RWPE2 (cell line): ENCODE measurements around the gene FSD1.

Experiments
- ATAC-seq: fragments of 200-7000 bp; cut with Tn5 transposase; 3 replicates; pipeline ENCODE4 v1.9.1; 2021; ENCODE audit warnings: low read depth
- DNase-seq: peaks from one replicate; pipeline ENCODE4 v3.0.0-alpha.2; 2020; ENCODE audit warnings: low spot score
- H3K27ac ChIP-seq: fragments of 450-650 bp; 2 replicates; pipeline ENCODE4 v1.5.1; 2017; ENCODE audit warnings: mild to moderate bottlenecking; ENCODE audit not compliant: poor library complexity, severe bottlenecking
- H3K27me3 ChIP-seq: fragments of 250-450 bp; sonication (Bioruptor Pico); 2 replicates; pipeline ENCODE4 v1.5.1; 2021; ENCODE audit warnings: mild to moderate bottlenecking, moderate library complexity; ENCODE audit not compliant: insufficient read depth, poor library complexity, severe bottlenecking
- H3K36me3 ChIP-seq: fragments of 250-450 bp; sonication (Bioruptor Pico); 2 replicates; pipeline ENCODE4 v1.5.1; 2020; ENCODE audit warnings: low read depth, mild to moderate bottlenecking, moderate library complexity
- H3K4me1 ChIP-seq: fragments of 250-450 bp; sonication (Bioruptor Pico); 2 replicates; pipeline ENCODE4 v1.5.1; 2021; ENCODE audit warnings: mild to moderate bottlenecking, moderate library complexity; ENCODE audit not compliant: insufficient read depth, poor library complexity, severe bottlenecking
- H3K4me3 ChIP-seq: fragments of 250-450 bp; sonication (Bioruptor Pico); 2 replicates; pipeline ENCODE4 v1.5.1; 2021; ENCODE audit warnings: mild to moderate bottlenecking, moderate library complexity; ENCODE audit not compliant: severe bottlenecking
- H3K9me3 ChIP-seq: fragments of 250-450 bp; sonication (Bioruptor Pico); 2 replicates; pipeline ENCODE4 v1.5.1; 2021; ENCODE audit warnings: mild to moderate bottlenecking, moderate library complexity; ENCODE audit not compliant: severe bottlenecking
- CTCF ChIP-seq: fragments of 450-650 bp; IDR thresholded peaks from one replicate; pipeline ENCODE4 v1.5.1; 2017; ENCODE audit warnings: mild to moderate bottlenecking, moderate library complexity; ENCODE audit not compliant: poor library complexity, severe bottlenecking

The FSD1 gene

DNA sequence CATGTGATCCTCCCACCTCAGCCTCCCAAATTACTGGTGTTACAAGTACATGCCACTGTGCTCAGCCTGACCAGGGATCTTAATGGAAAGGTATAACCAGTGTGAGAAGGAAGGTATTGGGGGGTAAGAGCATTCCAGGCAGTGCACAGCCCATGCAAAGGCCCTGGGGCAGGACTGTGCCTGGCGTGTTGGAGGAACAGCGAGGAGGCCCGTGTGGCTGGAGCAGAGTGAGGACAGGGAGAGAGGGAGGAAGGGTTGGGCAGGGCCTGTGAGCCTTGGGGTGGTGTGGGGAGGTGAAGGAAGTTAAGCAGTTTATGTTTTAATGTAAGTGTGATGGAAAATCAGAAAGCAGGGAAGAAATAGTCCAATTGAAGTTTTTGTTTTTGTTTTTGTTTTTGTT is 3.8 kb upstream of the FSD1 start:
- Histone ChIP-seq H3K4me3 (no peak overlapping the region), H3K4me1 (no peaks in the 10 kb centered on the region), H3K36me3 (no peaks in the 10 kb centered on the region), H3K9me3 (no peaks in the 10 kb centered on the region), H3K27me3 (no peaks in the 10 kb centered on the region), H3K27ac (no peak overlapping the region)
- DNase-seq (no peak), ATAC-seq (no peak)
- no peak for TF ChIP-seq CTCF

DNA sequence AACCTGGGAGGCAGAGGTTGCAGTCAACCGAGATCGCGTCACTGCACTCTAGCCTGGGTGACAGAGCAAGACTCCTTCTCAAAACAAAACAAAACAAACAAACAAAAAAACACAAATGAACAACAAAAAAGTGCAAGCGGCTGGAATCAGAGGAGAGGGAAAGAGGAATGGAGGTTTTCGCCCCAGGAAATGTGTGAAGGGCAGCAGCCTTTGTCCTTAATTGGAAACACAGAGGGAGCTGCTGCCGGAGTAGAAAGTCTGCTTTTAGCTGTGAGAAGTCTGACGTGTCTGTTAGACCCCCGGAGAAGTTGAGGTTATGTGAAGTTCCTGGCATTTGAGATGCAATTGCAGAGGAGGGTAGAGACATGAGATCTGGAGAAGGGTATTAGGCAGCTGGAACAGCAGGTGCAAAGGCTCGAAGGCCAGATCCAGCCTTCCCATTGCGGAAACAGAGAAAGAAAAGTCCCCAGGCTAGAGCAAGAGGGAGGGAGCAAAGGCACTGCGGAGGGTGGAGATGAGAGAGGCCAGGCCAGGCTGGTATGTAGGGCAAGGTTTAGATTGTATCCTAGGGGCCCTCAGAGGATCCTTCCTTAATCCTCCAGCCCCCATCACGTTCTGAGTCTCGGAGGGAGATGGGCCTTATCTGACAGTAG is 2.7 kb upstream of the FSD1 start:
- Histone ChIP-seq H3K27ac (no peak overlapping the region), H3K9me3 (no peaks in the 10 kb centered on the region), H3K4me3 (no peak overlapping the region), H3K36me3 (no peaks in the 10 kb centered on the region), H3K4me1 (no peaks in the 10 kb centered on the region), H3K27me3 (no peaks in the 10 kb centered on the region)
- ATAC-seq (no peak), DNase-seq (no peak)
- no peak for TF ChIP-seq CTCF

- H3K4me3 ChIP-seq: no peak within 1 kb of the TSS
- H3K36me3 ChIP-seq: no peaks in the 10 kb centered on the region
- no peaks in the 10 kb centered on the region for H3K27me3 ChIP-seq
- H3K4me1 ChIP-seq: no peaks in the 10 kb centered on the region
- H3K27ac ChIP-seq: no peak within 1 kb of the TSS
- DNase-seq (no peak), ATAC-seq (no peak)
- H3K9me3 ChIP-seq: no peaks in the 10 kb centered on the region
- no peak for TF ChIP-seq CTCF
These were observed 2.2 kb upstream of the FSD1 start, which contains the start of gene TMIGD2 for GRCh38 chr19:4302243-4302640. Gene TMIGD2 (minus strand): TSS chr19:4302389. CDS start chr19:4302385, 4 bp downstream.

GRCh38 chr19:4303819-4304537 is 420 bp upstream of the FSD1 start:
- Histone ChIP-seq H3K4me1 (no peaks in the 10 kb centered on the region), H3K4me3 (peak overlapping the region; percentile 41), H3K27ac (no peak overlapping the region), H3K27me3 (no peaks in the 10 kb centered on the region), H3K9me3 (no peaks in the 10 kb centered on the region), H3K36me3 (no peaks in the 10 kb centered on the region)
- ATAC-seq: no peak
- no peak for DNase-seq
- TF ChIP-seq CTCF: no peak

DNA sequence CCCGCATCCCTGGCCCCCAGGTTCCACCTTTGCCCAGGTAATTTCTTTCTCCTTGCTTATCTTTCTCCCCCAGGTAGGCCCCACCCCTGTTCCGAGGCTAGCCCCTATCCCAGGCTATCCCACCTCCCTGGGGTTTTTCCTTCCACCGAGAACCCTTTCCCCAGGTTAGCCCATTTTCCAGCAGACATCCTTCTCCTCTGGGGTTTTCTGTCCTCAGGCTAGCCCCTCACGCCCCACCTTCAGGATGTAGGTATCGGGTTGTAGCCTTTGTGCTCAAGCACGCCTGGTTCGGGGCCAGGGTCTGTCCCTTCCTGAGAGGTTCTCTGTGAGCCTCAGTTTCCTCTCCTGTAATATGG is 837 bp downstream of the FSD1 start:
- H3K4me3 ChIP-seq: no peak overlapping the region
- DNase-seq (no peak), ATAC-seq (no peak)
- TF ChIP-seq CTCF: no peak
- H3K9me3 ChIP-seq: no peaks in the 10 kb centered on the region
- H3K4me1 ChIP-seq: no peaks in the 10 kb centered on the region
- H3K27me3 ChIP-seq: no peaks in the 10 kb centered on the region
- H3K27ac ChIP-seq: no peak overlapping the region
- peaks cover under 1% of the 10 kb centered on the region; the same call in 1 of the 2 replicates for H3K36me3 ChIP-seq
